BLaER1 (cell line): ENCODE results near the gene MICB.
A peak's percentile ranks its signal among the peaks of the same experiment; 100 is the strongest.
"Not testable (repeated sequence)": the region's sequence is repeated elsewhere in the genome, so short reads cannot be mapped to it uniquely, and the experiment has no call there.

ENCODE experiments used
- H3K27ac ChIP-seq: shearing (Covaris generic); formaldehyde crosslinking; 2 replicates; pipeline ENCODE4 v1.8.1; 2022
- H3K27me3 ChIP-seq: shearing (Covaris generic); formaldehyde crosslinking; 2 replicates; pipeline ENCODE4 v1.8.1; 2022
- H3K36me3 ChIP-seq: shearing (Covaris generic); formaldehyde crosslinking; 2 replicates; pipeline ENCODE4 v1.8.1; 2022
- H3K4me1 ChIP-seq: shearing (Covaris generic); formaldehyde crosslinking; 2 replicates; pipeline ENCODE4 v1.8.1; 2022
- H3K4me2 ChIP-seq: shearing (Covaris generic); formaldehyde crosslinking; 2 replicates; pipeline ENCODE4 v1.8.1; 2022
- H3K4me3 ChIP-seq: shearing (Covaris generic); formaldehyde crosslinking; 2 replicates; pipeline ENCODE4 v1.8.1; 2022
- H3K9ac ChIP-seq: shearing (Covaris generic); formaldehyde crosslinking; 2 replicates; pipeline ENCODE4 v1.8.1; 2022
- H3K9me3 ChIP-seq: shearing (Covaris generic); formaldehyde crosslinking; 2 replicates; pipeline ENCODE4 v1.8.1; 2022
- H4K20me1 ChIP-seq: shearing (Covaris generic); formaldehyde crosslinking; 2 replicates; pipeline ENCODE4 v1.8.1; 2022
- Cebpa-rat ChIP-seq: shearing (Covaris generic); IDR thresholded peaks from 2 replicates; pipeline ENCODE4 v1.8.1; 2022

The MICB gene

GRCh38 chr6:31497531-31498476, at the start of gene MICB:
Gene MICB, plus strand, starts transcription at chr6:31498145. Its CDS starts 49 bp downstream, at chr6:31498194.
- Histone ChIP-seq H4K20me1 (peaks cover 45% of the 10 kb centered on the region), H3K9me3 (peaks cover 4% of the 10 kb centered on the region; the same call in 1 of the 2 replicates), H3K4me3 (peak within 1 kb of the TSS; percentile 72), H3K4me2 (peak within 1 kb of the TSS; percentile 99), H3K9ac (peak within 1 kb of the TSS; percentile 76), H3K36me3 (peaks cover 5% of the 10 kb centered on the region; the same call in 1 of the 2 replicates), H3K27ac (peak within 1 kb of the TSS; percentile 71), H3K4me1 (peaks cover 40% of the 10 kb centered on the region), H3K27me3 (no peaks in the 10 kb centered on the region)
- no peak for TF ChIP-seq Cebpa-rat

GRCh38 chr6:31450751-31451150, 47.2 kb upstream of the MICB start:
- 0 out of 2 replicates have a peak, but pooled peaks cover 5% of the 10 kb centered on the region for H3K4me1 ChIP-seq
- H3K4me2 ChIP-seq, result no peak overlapping the region
- no peak for TF ChIP-seq Cebpa-rat
- no peaks in the 10 kb centered on the region for H4K20me1 ChIP-seq
- H3K27me3 ChIP-seq, result no peaks in the 10 kb centered on the region
- no peak overlapping the region for H3K4me3 ChIP-seq
- no peak overlapping the region for H3K9ac ChIP-seq
- H3K9me3 ChIP-seq, result peaks cover 15% of the 10 kb centered on the region
- H3K36me3 ChIP-seq, result no peaks in the 10 kb centered on the region
- H3K27ac ChIP-seq, result no peak overlapping the region

GRCh38 chr6:31452859-31453258, 45.1 kb upstream of the MICB start:
- TF ChIP-seq Cebpa-rat, result no peak
- H3K4me1 ChIP-seq, result 0 out of 2 replicates have a peak, but pooled peaks cover 5% of the 10 kb centered on the region
- no peak overlapping the region for H3K9ac ChIP-seq
- no peak overlapping the region for H3K4me3 ChIP-seq
- no peak overlapping the region for H3K27ac ChIP-seq
- H4K20me1 ChIP-seq, result no peaks in the 10 kb centered on the region
- H3K36me3 ChIP-seq, result no peaks in the 10 kb centered on the region
- H3K4me2 ChIP-seq, result no peak overlapping the region
- H3K27me3 ChIP-seq, result no peaks in the 10 kb centered on the region
- H3K9me3 ChIP-seq, result peaks cover 15% of the 10 kb centered on the region

GRCh38 chr6:31453259-31453658, 44.7 kb upstream of the MICB start:
- Histone ChIP-seq H3K4me1 (0 out of 2 replicates have a peak, but pooled peaks cover 5% of the 10 kb centered on the region), H3K4me2 (no peak overlapping the region)

DNA sequence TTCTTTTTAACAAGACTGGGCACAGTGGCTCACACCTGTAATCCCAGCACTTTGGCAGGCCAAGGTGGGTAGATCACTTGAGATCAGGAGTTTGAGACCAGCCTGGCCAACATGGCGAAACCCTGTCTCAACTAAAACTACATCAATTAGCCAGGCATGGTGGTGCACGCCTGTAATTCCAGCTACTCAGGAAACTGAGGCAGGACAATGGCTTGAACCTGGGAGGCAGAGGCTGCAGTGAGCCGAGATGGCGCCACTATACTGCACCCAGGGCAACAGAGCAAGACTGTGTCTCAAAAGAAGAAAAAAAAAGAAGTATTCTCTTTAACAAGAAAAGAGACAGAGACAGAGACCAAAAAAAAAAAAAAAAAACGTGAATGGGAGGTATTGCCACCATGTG, 38.1 kb upstream of the MICB start:
- H3K4me3 ChIP-seq, H3K9me3 ChIP-seq, H3K36me3 ChIP-seq, H3K27ac ChIP-seq, H3K27me3 ChIP-seq, H3K9ac ChIP-seq, H3K4me2 ChIP-seq: not testable (repeated sequence)
- Histone ChIP-seq H3K4me1 (peaks cover 27% of the 10 kb centered on the region), H4K20me1 (peaks cover 13% of the 10 kb centered on the region)

More at GRCh38 chr6:31453259-31453658, 44.7 kb upstream of the MICB start:
- H3K9ac ChIP-seq, result no peak overlapping the region
- H3K27ac ChIP-seq, result no peak overlapping the region
- H3K36me3 ChIP-seq, result no peaks in the 10 kb centered on the region
- H3K27me3 ChIP-seq, result no peaks in the 10 kb centered on the region
- no peak for TF ChIP-seq Cebpa-rat
- H3K9me3 ChIP-seq, result peaks cover 15% of the 10 kb centered on the region
- no peak overlapping the region for H3K4me3 ChIP-seq
- H4K20me1 ChIP-seq, result no peaks in the 10 kb centered on the region

DNA sequence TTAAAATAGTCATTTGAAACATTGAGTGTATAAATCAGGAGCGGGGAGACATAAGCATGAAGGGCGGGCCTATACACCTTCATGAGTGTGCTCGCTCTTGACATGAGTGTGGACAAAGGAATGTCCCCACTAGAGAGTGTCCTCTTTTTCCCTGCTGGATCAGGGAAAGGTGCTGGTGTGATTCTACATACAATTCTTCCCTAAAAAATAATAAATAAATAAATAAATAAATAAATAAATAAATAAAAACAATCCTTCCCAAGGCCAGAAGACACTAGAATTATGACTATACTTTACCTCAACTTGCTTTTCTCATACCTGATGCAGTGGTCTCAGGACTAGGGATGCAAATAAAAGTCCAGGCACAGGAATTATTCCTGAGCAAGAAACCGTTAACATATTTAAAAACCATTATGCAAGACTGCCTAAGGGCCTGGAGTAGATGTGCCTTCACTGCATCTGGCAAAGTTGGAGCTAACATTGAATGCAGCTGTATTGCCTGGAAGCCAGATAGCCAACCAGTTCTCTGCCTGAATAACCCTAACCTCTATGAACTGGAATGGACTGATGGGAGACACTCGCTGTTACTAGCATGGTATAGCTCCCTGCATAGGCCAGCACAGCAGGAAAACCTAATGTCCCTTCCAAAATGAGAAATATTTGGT, 37.5 kb upstream of the MICB start:
- Histone ChIP-seq H3K27ac (no peak overlapping the region), H3K4me1 (peaks cover 34% of the 10 kb centered on the region), H3K9me3 (no peaks in the 10 kb centered on the region), H3K27me3 (no peaks in the 10 kb centered on the region), H3K4me3 (no peak overlapping the region), H3K9ac (no peak overlapping the region), H4K20me1 (peaks cover 19% of the 10 kb centered on the region), H3K36me3 (peaks cover 14% of the 10 kb centered on the region), H3K4me2 (no peak overlapping the region)
- no peak for TF ChIP-seq Cebpa-rat

GRCh38 chr6:31462026-31462963, 35.6 kb upstream of the MICB start:
- peak overlapping the region; percentile 72 for H3K4me3 ChIP-seq

DNA sequence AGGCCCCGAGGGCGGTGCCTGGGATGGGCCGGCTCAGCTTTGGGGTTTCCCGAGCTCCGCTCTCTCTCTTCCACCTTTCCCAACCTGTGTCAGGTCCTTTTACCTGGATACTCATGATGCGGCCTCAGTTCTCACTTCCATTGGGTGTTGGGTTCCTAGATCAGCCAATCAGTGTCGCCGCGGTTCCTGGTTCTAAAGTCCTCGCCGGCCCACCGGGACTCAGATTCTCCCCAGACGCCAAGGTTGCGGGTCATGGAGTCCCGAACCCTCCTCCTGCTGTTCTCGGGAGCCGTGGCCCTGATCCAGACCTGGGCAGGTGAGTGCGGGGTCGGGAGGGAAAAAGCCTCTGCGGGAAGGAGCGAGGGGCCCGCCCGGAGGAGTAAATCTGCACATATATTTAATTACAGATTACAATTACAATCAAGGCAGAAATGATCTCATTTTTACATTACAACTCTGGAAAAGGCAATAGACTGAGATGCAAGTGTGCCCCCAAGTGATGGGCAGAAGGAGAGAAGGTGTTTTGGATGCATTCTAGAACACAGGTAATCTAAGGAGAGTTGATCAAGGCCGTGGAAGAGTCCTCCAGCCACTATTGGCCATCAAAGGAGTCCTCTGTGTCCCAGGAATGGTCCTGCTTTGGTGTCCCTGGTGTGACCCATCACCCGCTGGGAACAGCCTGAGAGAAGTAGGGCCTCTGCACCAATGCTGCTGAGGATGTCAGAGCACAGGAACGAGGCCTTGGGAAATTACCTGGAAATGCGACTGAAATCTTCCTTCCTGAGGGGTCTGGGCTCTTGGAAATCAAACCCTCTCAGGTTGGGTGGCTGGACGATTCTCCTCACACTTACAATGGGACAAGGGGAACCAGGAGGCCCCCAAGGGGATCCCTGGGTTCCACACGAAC, 34.7 kb upstream of the MICB start:
- Histone ChIP-seq H3K27me3 (no peaks in the 10 kb centered on the region), H3K9me3 (no peaks in the 10 kb centered on the region), H3K4me2 (peak overlapping the region; percentile 90), H3K36me3 (peaks cover 36% of the 10 kb centered on the region), H3K9ac (peak overlapping the region; percentile 77), H4K20me1 (peaks cover 47% of the 10 kb centered on the region), H3K4me3 (peak overlapping the region; percentile 72), H3K4me1 (peaks cover 48% of the 10 kb centered on the region), H3K27ac (peak overlapping the region; percentile 80)
- no peak for TF ChIP-seq Cebpa-rat

More at GRCh38 chr6:31462026-31462963, 35.6 kb upstream of the MICB start:
- Histone ChIP-seq H3K36me3 (peaks cover 32% of the 10 kb centered on the region), H3K9ac (peak overlapping the region; percentile 77), H3K27me3 (no peaks in the 10 kb centered on the region), H3K27ac (peak overlapping the region; percentile 80), H4K20me1 (peaks cover 37% of the 10 kb centered on the region), H3K4me2 (peak overlapping the region; percentile 90), H3K4me1 (peaks cover 48% of the 10 kb centered on the region), H3K9me3 (no peaks in the 10 kb centered on the region)
- no peak for TF ChIP-seq Cebpa-rat
